Fibroblast of lung (primary cell): ENCODE data around the gene ZNF594.

ENCODE experiments used
- EZH2 ChIP-seq: IDR thresholded peaks from 2 replicates; pipeline ENCODE4 v1.5.1; 2012; ENCODE audit warnings: low read length, control low read depth, mild to moderate bottlenecking; ENCODE audit errors: missing control alignments
- TF ChIP-seq, protein P1 (sequence below), 2 donors: IDR thresholded peaks in 1 of 2; conservative IDR thresholded peaks in 1 of 2; 1 replicate in 1 of 2; 2 replicates in 1 of 2; pipeline ENCODE4 v1.5.1; 2011 to 2012; ENCODE audit warnings: low read length in 2 of 2, control low read depth in 1 of 2, inconsistent platforms in 1 of 2, low read depth in 1 of 2, mild to moderate bottlenecking in 1 of 2

DNA sequence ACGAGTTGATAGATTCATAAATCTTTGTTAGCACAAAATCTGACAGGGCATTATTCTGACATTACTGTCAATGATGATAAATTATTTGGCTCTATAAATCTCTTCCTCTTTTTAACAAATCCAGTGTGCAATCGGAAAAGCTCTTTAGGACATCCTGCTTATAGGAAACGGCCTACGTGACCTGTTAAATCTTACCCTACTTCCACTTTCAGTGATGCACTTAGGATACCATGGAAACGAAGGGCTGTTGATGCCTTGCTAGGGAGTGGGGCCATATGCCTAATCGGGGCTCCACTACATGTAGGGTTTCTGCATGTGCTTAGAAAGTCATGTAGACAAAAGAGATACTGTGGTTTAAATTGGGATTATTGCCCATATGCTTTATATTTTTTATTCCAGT, 27.2 kb downstream of the ZNF594 start:
- TF ChIP-seq, protein P1, sequence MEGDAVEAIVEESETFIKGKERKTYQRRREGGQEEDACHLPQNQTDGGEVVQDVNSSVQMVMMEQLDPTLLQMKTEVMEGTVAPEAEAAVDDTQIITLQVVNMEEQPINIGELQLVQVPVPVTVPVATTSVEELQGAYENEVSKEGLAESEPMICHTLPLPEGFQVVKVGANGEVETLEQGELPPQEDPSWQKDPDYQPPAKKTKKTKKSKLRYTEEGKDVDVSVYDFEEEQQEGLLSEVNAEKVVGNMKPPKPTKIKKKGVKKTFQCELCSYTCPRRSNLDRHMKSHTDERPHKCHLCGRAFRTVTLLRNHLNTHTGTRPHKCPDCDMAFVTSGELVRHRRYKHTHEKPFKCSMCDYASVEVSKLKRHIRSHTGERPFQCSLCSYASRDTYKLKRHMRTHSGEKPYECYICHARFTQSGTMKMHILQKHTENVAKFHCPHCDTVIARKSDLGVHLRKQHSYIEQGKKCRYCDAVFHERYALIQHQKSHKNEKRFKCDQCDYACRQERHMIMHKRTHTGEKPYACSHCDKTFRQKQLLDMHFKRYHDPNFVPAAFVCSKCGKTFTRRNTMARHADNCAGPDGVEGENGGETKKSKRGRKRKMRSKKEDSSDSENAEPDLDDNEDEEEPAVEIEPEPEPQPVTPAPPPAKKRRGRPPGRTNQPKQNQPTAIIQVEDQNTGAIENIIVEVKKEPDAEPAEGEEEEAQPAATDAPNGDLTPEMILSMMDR (conservative IDR thresholded peaks at IDR 0.05 in 1 of 2, IDR thresholded peaks at IDR 0.05 in 1 of 2; ENCODE audit: low read depth in 1 of 2, low read length in 2 of 2), result no peak
- no peak for TF ChIP-seq EZH2
